HepG2 (cell line): ENCODE measurements around the gene TMEM185B. TPM values are rescaled to one million over a fixed set of nuclear protein-coding genes. Genes with fewer than 3 reads are reported as not detected.

Experiments used
- BHLHE40 ChIP-seq: IDR thresholded peaks from 2 replicates; pipeline ENCODE4 v1.6.1; 2011; ENCODE audit warnings: low read length, improper control_type of control experiment
- BORCS8-MEF2B ChIP-seq: sonication (generic); formaldehyde crosslinking; IDR thresholded peaks from 2 replicates; pipeline ENCODE4 v1.8.0; 2022; ENCODE audit warnings: mild to moderate bottlenecking, missing genetic modification reagents
- CEBPG ChIP-seq: IDR thresholded peaks from 2 replicates; pipeline ENCODE4 v1.6.1; 2016
- CENPX ChIP-seq: sonication (generic); formaldehyde crosslinking; IDR thresholded peaks from 2 replicates; pipeline ENCODE4 v1.9.0; 2021; ENCODE audit warnings: mild to moderate bottlenecking, missing genetic modification reagents, moderate library complexity
- ELF1 ChIP-seq: sonication (generic); formaldehyde crosslinking; IDR thresholded peaks from 2 replicates; pipeline ENCODE4 v1.4.0; 2020; ENCODE audit warnings: missing genetic modification reagents
- FOXJ3 ChIP-seq: sonication (generic); formaldehyde crosslinking; IDR thresholded peaks from 2 replicates; pipeline ENCODE4 v1.4.0; 2020; ENCODE audit warnings: missing genetic modification reagents, mild to moderate bottlenecking, borderline replicate concordance
- JUN ChIP-seq: sonication (generic); formaldehyde crosslinking; IDR thresholded peaks from 2 replicates; pipeline ENCODE4 v1.4.0; 2020; ENCODE audit warnings: mild to moderate bottlenecking, missing genetic modification reagents
- KDM5A ChIP-seq: fragments of 200-600 bp; sonication (generic); IDR thresholded peaks from 2 replicates; pipeline ENCODE4 v1.7.0; 2018; ENCODE audit warnings: antibody characterized with exemption, mild to moderate bottlenecking, low read length, borderline replicate concordance
- MAF1 ChIP-seq: sonication (generic); formaldehyde crosslinking; IDR thresholded peaks from 2 replicates; pipeline ENCODE4 v1.5.0; 2020; ENCODE audit warnings: missing genetic modification reagents, borderline replicate concordance
- MTF1 ChIP-seq: sonication (generic); formaldehyde crosslinking; IDR thresholded peaks from 2 replicates; pipeline ENCODE4 v1.5.0; 2020; ENCODE audit warnings: missing genetic modification reagents
- MYC ChIP-seq: sonication (generic); formaldehyde crosslinking; IDR thresholded peaks from 2 replicates; pipeline ENCODE4 v1.9.0; 2021; ENCODE audit warnings: missing genetic modification reagents, borderline replicate concordance
- NFKB2 ChIP-seq: sonication (generic); formaldehyde crosslinking; IDR thresholded peaks from 2 replicates; pipeline ENCODE4 v1.4.0; 2020; ENCODE audit warnings: missing genetic modification reagents, borderline replicate concordance
- NR2F2 ChIP-seq: IDR thresholded peaks from 2 replicates; pipeline ENCODE4 v1.6.1; 2012; ENCODE audit warnings: low read depth, inconsistent platforms, borderline replicate concordance
- RARG ChIP-seq: sonication (generic); formaldehyde crosslinking; IDR thresholded peaks from 2 replicates; pipeline ENCODE4 v1.4.0; 2020; ENCODE audit warnings: low read depth, mild to moderate bottlenecking, missing genetic modification reagents
- SSRP1 ChIP-seq: IDR thresholded peaks from 2 replicates; pipeline ENCODE4 v1.6.1; 2016; ENCODE audit warnings: control low read depth
- YY1 ChIP-seq: IDR thresholded peaks from 2 replicates; pipeline ENCODE4 v1.6.1; 2011; ENCODE audit warnings: low read length, low read depth, moderate library complexity, mild to moderate bottlenecking; ENCODE audit not compliant: insufficient read depth, insufficient replicate concordance
- ZNF230 ChIP-seq: sonication (generic); formaldehyde crosslinking; IDR thresholded peaks from 2 replicates; pipeline ENCODE4 v1.4.0; 2020; ENCODE audit warnings: mild to moderate bottlenecking, missing genetic modification reagents
- ZNF24 ChIP-seq: fragments of 450-650 bp; IDR thresholded peaks from 2 replicates; pipeline ENCODE4 v1.6.1; 2017; ENCODE audit warnings: antibody characterized with exemption, mild to moderate bottlenecking
- ZNF382 ChIP-seq: sonication (generic); formaldehyde crosslinking; IDR thresholded peaks from 2 replicates; pipeline ENCODE4 v1.5.0; 2020; ENCODE audit warnings: missing genetic modification reagents, mild to moderate bottlenecking, borderline replicate concordance
- ZNF430 ChIP-seq: sonication (generic); formaldehyde crosslinking; IDR thresholded peaks from 2 replicates; pipeline ENCODE4 v1.9.0; 2021; ENCODE audit warnings: mild to moderate bottlenecking, missing genetic modification reagents
- ZSCAN20 ChIP-seq: sonication (generic); formaldehyde crosslinking; IDR thresholded peaks from 2 replicates; pipeline ENCODE4 v1.4.0; 2020; ENCODE audit warnings: missing genetic modification reagents, mild to moderate bottlenecking, borderline replicate concordance
- ZSCAN21 ChIP-seq: sonication (generic); formaldehyde crosslinking; IDR thresholded peaks from 2 replicates; pipeline ENCODE4 v1.8.0; 2022; ENCODE audit warnings: mild to moderate bottlenecking, missing genetic modification reagents, moderate library complexity, borderline replicate concordance
- polyA plus RNA-seq, 8 experiments: library from polyadenylated mRNA; depleted of rRNA in 3 of 8; stranded (reverse) in 7 of 8; unstranded in 1 of 8; fragments of >200 nt; fragmentation: Illumina TruSeq in 4 of 8; extraction: Trizol in 4 of 8; gene quantifications; 2 replicates each; pipeline versions ENCODE4 v1.2.1 to v1.2.3, GENCODE V29; 2011 to 2016; ENCODE audit warnings: low read depth in 4 of 8, missing spikeins in 1 of 8, mixed read lengths in 1 of 8; ENCODE audit not compliant: insufficient read depth in 1 of 8
- total RNA-seq, 5 experiments: library from RNA; depleted of rRNA; stranded (reverse); fragments of >200 nt; fragmentation: Illumina TruSeq; extraction: Trizol; gene quantifications; 2 replicates each; pipeline ENCODE4 v1.2.3, GENCODE V29; 2016; ENCODE audit warnings: low read depth in 1 of 5
- TF ChIP-seq, protein P1 (sequence below): sonication (generic); formaldehyde crosslinking; IDR thresholded peaks from 2 replicates; pipeline ENCODE4 v1.4.0; 2020; ENCODE audit warnings: missing genetic modification reagents
- TF ChIP-seq, protein P2 (sequence below): sonication (generic); formaldehyde crosslinking; IDR thresholded peaks from 2 replicates; pipeline ENCODE4 v1.4.0; 2020; ENCODE audit warnings: missing genetic modification reagents, mild to moderate bottlenecking, borderline replicate concordance

TMEM185B gene
- total and polyA plus RNA-seq, 2 of the 13 experiments (the other 11 are each of a cell fraction or from before 2014, with no cell fraction given) = 5.6 to 7.0 TPM

DNA sequence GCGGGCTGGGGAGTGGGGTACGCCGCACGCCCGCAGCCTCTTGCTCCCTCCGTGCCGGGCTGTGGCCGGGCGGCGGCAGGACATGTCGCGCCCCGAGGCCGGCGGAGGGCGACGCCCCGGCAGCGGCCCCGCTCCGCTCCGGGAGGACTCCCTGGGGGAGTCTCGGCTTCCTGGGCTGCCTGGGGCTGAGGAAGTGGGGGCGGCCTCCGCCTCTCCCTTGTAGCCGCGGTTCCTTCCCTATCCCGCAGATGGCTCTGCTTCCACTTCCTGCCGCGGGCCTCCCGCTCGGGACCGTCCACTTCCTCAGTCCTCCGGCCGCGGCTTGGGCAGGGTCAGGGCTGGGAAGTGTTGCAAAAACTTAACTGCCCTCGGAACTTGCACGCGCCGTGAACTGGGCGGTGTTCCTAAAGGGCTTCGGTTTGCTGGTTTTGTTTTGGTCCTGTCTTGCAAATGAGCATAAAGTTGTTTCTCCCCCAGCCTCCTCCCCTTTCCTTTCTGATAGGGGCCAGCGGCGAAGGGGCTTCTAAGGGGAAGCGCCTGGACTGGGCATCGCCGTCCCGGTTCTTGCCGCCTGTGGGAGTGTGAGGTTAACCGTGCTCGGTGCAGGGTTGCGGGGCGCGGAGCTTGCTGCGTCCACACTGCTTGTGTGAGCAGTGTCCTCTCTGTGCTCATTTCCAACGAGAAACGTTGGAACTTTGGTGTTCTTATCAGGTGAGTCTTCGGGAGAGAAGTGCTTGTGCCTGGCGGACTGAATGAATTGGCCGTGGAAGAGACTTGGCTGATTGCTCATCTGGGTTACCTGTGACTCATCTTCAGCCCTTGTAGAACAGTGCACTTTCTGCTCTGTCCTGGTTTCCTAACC is 30.1 kb upstream of the TMEM185B start (continued):
- TF ChIP-seq BORCS8-MEF2B (peak; percentile 63; the same call in 1 of the 2 replicates), ZNF230 (CRISPR knock-in tag) (0 out of 2 replicates have a peak, but pooled peaks have one; percentile 34), MYC (peak; percentile 45; the same call in 1 of the 2 replicates), ZNF382 (no peak), MAF1 (CRISPR knock-in tag) (peak; percentile 79; the same call in 1 of the 2 replicates), ZNF24 (no peak), ZSCAN20 (0 out of 2 replicates have a peak, but pooled peaks have one; percentile 60), CEBPG (0 out of 2 replicates have a peak, but pooled peaks have one; percentile 2), KDM5A (peak; percentile 43; the same call in 1 of the 2 replicates), ZNF430 (CRISPR knock-in tag) (peak; percentile 34; the same call in 1 of the 2 replicates), ELF1 (CRISPR knock-in tag) (peak; percentile 76), YY1 (peak; percentile 25), JUN (CRISPR knock-in tag) (no peak), NR2F2 (no peak), NFKB2 (CRISPR knock-in tag) (peak; percentile 57; the same call in 1 of the 2 replicates), MTF1 (CRISPR knock-in tag) (0 out of 2 replicates have a peak, but pooled peaks have one; percentile 38), CENPX (no peak), FOXJ3 (CRISPR knock-in tag) (no peak), BHLHE40 (no peak), SSRP1 (CRISPR knock-in tag) (no peak), ZSCAN21 (no peak), RARG (CRISPR knock-in tag) (no peak)
- TF ChIP-seq, protein P1, sequence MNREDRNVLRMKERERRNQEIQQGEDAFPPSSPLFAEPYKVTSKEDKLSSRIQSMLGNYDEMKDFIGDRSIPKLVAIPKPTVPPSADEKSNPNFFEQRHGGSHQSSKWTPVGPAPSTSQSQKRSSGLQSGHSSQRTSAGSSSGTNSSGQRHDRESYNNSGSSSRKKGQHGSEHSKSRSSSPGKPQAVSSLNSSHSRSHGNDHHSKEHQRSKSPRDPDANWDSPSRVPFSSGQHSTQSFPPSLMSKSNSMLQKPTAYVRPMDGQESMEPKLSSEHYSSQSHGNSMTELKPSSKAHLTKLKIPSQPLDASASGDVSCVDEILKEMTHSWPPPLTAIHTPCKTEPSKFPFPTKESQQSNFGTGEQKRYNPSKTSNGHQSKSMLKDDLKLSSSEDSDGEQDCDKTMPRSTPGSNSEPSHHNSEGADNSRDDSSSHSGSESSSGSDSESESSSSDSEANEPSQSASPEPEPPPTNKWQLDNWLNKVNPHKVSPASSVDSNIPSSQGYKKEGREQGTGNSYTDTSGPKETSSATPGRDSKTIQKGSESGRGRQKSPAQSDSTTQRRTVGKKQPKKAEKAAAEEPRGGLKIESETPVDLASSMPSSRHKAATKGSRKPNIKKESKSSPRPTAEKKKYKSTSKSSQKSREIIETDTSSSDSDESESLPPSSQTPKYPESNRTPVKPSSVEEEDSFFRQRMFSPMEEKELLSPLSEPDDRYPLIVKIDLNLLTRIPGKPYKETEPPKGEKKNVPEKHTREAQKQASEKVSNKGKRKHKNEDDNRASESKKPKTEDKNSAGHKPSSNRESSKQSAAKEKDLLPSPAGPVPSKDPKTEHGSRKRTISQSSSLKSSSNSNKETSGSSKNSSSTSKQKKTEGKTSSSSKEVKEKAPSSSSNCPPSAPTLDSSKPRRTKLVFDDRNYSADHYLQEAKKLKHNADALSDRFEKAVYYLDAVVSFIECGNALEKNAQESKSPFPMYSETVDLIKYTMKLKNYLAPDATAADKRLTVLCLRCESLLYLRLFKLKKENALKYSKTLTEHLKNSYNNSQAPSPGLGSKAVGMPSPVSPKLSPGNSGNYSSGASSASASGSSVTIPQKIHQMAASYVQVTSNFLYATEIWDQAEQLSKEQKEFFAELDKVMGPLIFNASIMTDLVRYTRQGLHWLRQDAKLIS (CRISPR knock-in tag) = 0 out of 2 replicates have a peak, but pooled peaks have one; percentile 62
- TF ChIP-seq, protein P2, sequence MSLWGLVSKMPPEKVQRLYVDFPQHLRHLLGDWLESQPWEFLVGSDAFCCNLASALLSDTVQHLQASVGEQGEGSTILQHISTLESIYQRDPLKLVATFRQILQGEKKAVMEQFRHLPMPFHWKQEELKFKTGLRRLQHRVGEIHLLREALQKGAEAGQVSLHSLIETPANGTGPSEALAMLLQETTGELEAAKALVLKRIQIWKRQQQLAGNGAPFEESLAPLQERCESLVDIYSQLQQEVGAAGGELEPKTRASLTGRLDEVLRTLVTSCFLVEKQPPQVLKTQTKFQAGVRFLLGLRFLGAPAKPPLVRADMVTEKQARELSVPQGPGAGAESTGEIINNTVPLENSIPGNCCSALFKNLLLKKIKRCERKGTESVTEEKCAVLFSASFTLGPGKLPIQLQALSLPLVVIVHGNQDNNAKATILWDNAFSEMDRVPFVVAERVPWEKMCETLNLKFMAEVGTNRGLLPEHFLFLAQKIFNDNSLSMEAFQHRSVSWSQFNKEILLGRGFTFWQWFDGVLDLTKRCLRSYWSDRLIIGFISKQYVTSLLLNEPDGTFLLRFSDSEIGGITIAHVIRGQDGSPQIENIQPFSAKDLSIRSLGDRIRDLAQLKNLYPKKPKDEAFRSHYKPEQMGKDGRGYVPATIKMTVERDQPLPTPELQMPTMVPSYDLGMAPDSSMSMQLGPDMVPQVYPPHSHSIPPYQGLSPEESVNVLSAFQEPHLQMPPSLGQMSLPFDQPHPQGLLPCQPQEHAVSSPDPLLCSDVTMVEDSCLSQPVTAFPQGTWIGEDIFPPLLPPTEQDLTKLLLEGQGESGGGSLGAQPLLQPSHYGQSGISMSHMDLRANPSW (CRISPR knock-in tag) = no peak
